A673 (cell line): ENCODE results near the gene FBXL7. TPM values are rescaled to one million over a fixed set of nuclear protein-coding genes. Genes with fewer than 3 reads are reported as not detected.

Experiments used
- BruUV-seq: library from RNA; stranded (reverse); fragments of 400-500 nt; replicated peaks from 2 replicates; lab custom pipeline; 2021; lab: Mats Ljungman, UMichigan
- CTCF ChIA-PET: fragments of 300-600 bp; sonication (Branson Sonifier 250); formaldehyde crosslinking; loops from one replicate; lab custom pipeline; 2022; ENCODE audit warnings: antibody characterized with exemption; lab: Charles Lee
- POLR2A ChIA-PET: fragments of 300-600 bp; sonication (Branson Sonifier 250); formaldehyde crosslinking; loops from one replicate; lab custom pipeline; 2022; ENCODE audit warnings: antibody characterized with exemption; ENCODE audit not compliant: low non-redundant PET; lab: Charles Lee
- DNase-seq: peaks from one replicate; pipeline ENCODE4 v3.0.0-alpha.2; 2015; ENCODE audit warnings: low spot score
- H3K27ac ChIP-seq: fragments of 200-600 bp; sonication (generic); 2 replicates; pipeline ENCODE4 v1.5.1; 2016; ENCODE audit warnings: mixed run types, low read depth, mild to moderate bottlenecking, mixed read lengths, antibody characterized with exemption, low read length; ENCODE audit not compliant: poor library complexity, severe bottlenecking
- H3K27me3 ChIP-seq: fragments of 200-600 bp; sonication (generic); replicated peaks from 2 replicates; pipeline ENCODE4 v1.6.1; 2017; ENCODE audit warnings: mixed run types, low read depth, mild to moderate bottlenecking, mixed read lengths, antibody characterized with exemption, low read length; ENCODE audit not compliant: insufficient read depth, poor library complexity
- H3K36me3 ChIP-seq: fragments of 200-600 bp; sonication (generic); 2 replicates; pipeline ENCODE4 v1.6.1; 2016; ENCODE audit warnings: mixed run types, mild to moderate bottlenecking, mixed read lengths, antibody characterized with exemption, low read length; ENCODE audit not compliant: insufficient read depth, poor library complexity, severe bottlenecking
- H3K4me1 ChIP-seq: fragments of 200-600 bp; sonication (generic); 2 replicates; pipeline ENCODE4 v1.6.1; 2017; ENCODE audit warnings: mixed run types, mild to moderate bottlenecking, mixed read lengths, antibody characterized with exemption, low read length; ENCODE audit not compliant: insufficient read depth, poor library complexity, severe bottlenecking
- H3K4me3 ChIP-seq: fragments of 200-600 bp; sonication (generic); 2 replicates; pipeline ENCODE4 v1.5.1; 2016; ENCODE audit warnings: low read depth, mixed run types, mild to moderate bottlenecking, mixed read lengths, low read length; ENCODE audit not compliant: poor library complexity, severe bottlenecking
- H3K9me3 ChIP-seq: fragments of 200-600 bp; sonication (generic); 2 replicates; pipeline ENCODE4 v1.6.1; 2016; ENCODE audit warnings: mixed run types, low read depth, mild to moderate bottlenecking, mixed read lengths, antibody characterized with exemption, low read length; ENCODE audit not compliant: poor library complexity, severe bottlenecking
- CTCF ChIP-seq: fragments of 300-800, 200-600 bp; sonication (generic); conservative IDR thresholded peaks from 2 replicates; pipeline ENCODE4 v1.5.1; 2017; ENCODE audit warnings: low read depth, mild to moderate bottlenecking, antibody characterized with exemption, low read length, moderate library complexity, mixed read lengths
- EZH2 ChIP-seq: fragments of 200-600 bp; sonication (generic); IDR thresholded peaks from 2 replicates; pipeline ENCODE4 v1.6.1; 2017; ENCODE audit warnings: borderline replicate concordance, low read depth, mild to moderate bottlenecking, mixed read lengths, antibody characterized with exemption, low read length; ENCODE audit not compliant: poor library complexity, severe bottlenecking
- intact Hi-C: fragments of 100-400 bp; cut with micrococcal nuclease; formaldehyde crosslinking; loops from one replicate; pipeline ENCODE4 v1.10.0; 2022; ENCODE audit not compliant: unreplicated experiment
- total RNA-seq: library from RNA; stranded (reverse); gene quantifications from 2 replicates; pipeline ENCODE4 v1.2.3, GENCODE V29; 2021

The FBXL7 gene
- total RNA-seq, 1 experiment from 2014 or later = 5.9 TPM

- no peaks in the 10 kb centered on the region for H3K9me3 ChIP-seq
- BruUV-seq = no TSS peak
- CTCF ChIA-PET = no interaction called here
- no peaks in the 10 kb centered on the region for H3K36me3 ChIP-seq
- peak; percentile 19 for DNase-seq
- no peaks in the 10 kb centered on the region for H3K27me3 ChIP-seq
- no peaks in the 10 kb centered on the region for H3K4me1 ChIP-seq
- H3K27ac ChIP-seq = no peak overlapping the region
- TF ChIP-seq CTCF (no peak), EZH2 (no peak)
- intact Hi-C loops = no loop called here
- POLR2A ChIA-PET = no interaction called here
- H3K4me3 ChIP-seq = no peak overlapping the region
Observed at GRCh38 chr5:15926586-15926985, 426.6 kb downstream of the FBXL7 start.

GRCh38 chr5:15927710-15928380, 427.9 kb downstream of the FBXL7 start:
- no peak overlapping the region for H3K27ac ChIP-seq
- no peaks in the 10 kb centered on the region for H3K9me3 ChIP-seq
- no peaks in the 10 kb centered on the region for H3K27me3 ChIP-seq
- no TSS peak for BruUV-seq
- no peak for DNase-seq
- H3K36me3 ChIP-seq = no peaks in the 10 kb centered on the region
- TF ChIP-seq CTCF = no peak
- TF ChIP-seq EZH2 = no peak
- POLR2A ChIA-PET = no interaction called here
- H3K4me3 ChIP-seq = no peak overlapping the region
- intact Hi-C loops = no loop called here
- CTCF ChIA-PET = no interaction called here
- no peaks in the 10 kb centered on the region for H3K4me1 ChIP-seq

- H3K9me3 ChIP-seq = no peaks in the 10 kb centered on the region
- DNase-seq = no peak
- H3K4me1 ChIP-seq = no peaks in the 10 kb centered on the region
- H3K27me3 ChIP-seq = no peaks in the 10 kb centered on the region
- intact Hi-C loops = no loop called here
- no peak overlapping the region for H3K4me3 ChIP-seq
- no peaks in the 10 kb centered on the region for H3K36me3 ChIP-seq
- no peak for TF ChIP-seq EZH2
- TF ChIP-seq CTCF = no peak
- no peak overlapping the region for H3K27ac ChIP-seq
- CTCF ChIA-PET = no interaction called here
- POLR2A ChIA-PET = no interaction called here
- BruUV-seq = no TSS peak
Observed at GRCh38 chr5:15929611-15930263, 429.8 kb downstream of the FBXL7 start.
